Bronchial epithelial cell (primary cell): ENCODE measurements around the gene ACOT7. TPM values are rescaled to one million over a fixed set of nuclear protein-coding genes. Genes with fewer than 3 reads are reported as not detected.
A peak's percentile ranks its signal among the peaks of the same experiment; 100 is the strongest.
"Not testable (repeated sequence)": the region's sequence is repeated elsewhere in the genome, so short reads cannot be mapped to it uniquely, and the experiment has no call there.

ENCODE experiments used
- DNase-seq: peaks from one replicate; pipeline ENCODE4 v3.0.0-alpha.2; 2010; ENCODE audit warnings: low read depth
- FAIRE-seq: peaks from 2 replicates; lab custom pipeline; 2011; peaks lifted over from hg19 to GRCh38; lab: Jason Lieb, UNC
- H3K27me3 ChIP-seq: 2 replicates; pipeline ENCODE4 v1.5.1; 2011; ENCODE audit warnings: low read length; ENCODE audit not compliant: control insufficient read depth, insufficient read depth
- H3K36me3 ChIP-seq: 2 replicates; pipeline ENCODE4 v1.5.1; 2011; ENCODE audit warnings: low read length; ENCODE audit not compliant: control insufficient read depth, insufficient read depth
- H3K4me3 ChIP-seq: 2 replicates; pipeline ENCODE4 v1.5.1; 2011; ENCODE audit warnings: mild to moderate bottlenecking, low read depth, low read length, control low read depth
- total RNA-seq: library from RNA; depleted of rRNA; stranded (reverse); fragments of >200 nt; gene quantifications from 2 replicates; pipeline ENCODE4 v1.2.1, GENCODE V29; 2014
- TF ChIP-seq, protein P1 (sequence below): IDR thresholded peaks from 2 replicates; pipeline ENCODE4 v1.5.1; 2011; ENCODE audit warnings: mild to moderate bottlenecking, moderate library complexity, low read length, control low read depth, inconsistent platforms; ENCODE audit not compliant: insufficient read depth, severe bottlenecking

Gene ACOT7
- total RNA-seq, 1 donor from 2014 or later = 89.8 TPM

DNA sequence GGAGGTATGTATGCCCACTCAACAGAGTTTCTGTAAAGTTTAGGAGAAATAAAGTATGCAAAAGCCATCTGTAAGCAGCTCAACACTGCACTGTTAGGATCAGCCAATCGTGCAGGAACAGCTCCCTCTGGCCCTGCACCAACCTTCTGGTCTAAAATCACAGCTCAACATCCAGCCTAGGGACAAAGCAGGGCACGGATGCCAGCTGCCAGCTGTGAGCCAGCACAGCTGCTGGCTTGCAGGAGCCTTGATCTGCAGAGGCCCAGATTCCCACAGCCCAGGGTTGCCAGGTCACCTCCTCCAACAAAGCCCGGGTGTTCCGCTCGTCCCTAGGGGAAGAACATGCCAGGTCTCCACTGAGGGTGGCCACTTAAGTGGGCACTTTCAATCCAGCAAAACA, 8.6 kb downstream of the ACOT7 start:
- no peak for DNase-seq

DNA sequence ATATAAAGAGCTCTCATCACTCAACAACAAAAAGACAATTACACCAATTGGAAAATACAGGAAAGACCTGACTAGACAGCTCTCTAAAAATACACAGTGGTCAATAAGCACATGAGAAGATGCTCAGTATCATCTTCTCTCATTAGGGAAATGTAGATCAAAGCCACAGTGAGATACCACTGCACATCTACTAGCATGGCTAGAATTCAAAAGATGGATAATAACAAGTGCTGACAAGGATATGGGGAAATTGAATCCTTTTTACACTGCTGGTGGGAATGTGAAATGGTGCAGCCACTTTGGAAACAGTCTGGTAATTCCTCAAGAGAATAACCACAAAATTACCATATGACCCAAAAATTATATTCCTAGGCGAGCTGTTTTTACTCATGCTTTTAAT, 9.4 kb downstream of the ACOT7 start:
- no peak for DNase-seq
- FAIRE-seq = no peak

More for the DNA sequence above, 8.6 kb downstream of the ACOT7 start:
- H3K36me3 ChIP-seq = no peaks in the 10 kb centered on the region
- peak overlapping the region; percentile 46 for H3K4me3 ChIP-seq
- no peaks in the 10 kb centered on the region for H3K27me3 ChIP-seq
- no peak for FAIRE-seq
- TF ChIP-seq, protein P1, sequence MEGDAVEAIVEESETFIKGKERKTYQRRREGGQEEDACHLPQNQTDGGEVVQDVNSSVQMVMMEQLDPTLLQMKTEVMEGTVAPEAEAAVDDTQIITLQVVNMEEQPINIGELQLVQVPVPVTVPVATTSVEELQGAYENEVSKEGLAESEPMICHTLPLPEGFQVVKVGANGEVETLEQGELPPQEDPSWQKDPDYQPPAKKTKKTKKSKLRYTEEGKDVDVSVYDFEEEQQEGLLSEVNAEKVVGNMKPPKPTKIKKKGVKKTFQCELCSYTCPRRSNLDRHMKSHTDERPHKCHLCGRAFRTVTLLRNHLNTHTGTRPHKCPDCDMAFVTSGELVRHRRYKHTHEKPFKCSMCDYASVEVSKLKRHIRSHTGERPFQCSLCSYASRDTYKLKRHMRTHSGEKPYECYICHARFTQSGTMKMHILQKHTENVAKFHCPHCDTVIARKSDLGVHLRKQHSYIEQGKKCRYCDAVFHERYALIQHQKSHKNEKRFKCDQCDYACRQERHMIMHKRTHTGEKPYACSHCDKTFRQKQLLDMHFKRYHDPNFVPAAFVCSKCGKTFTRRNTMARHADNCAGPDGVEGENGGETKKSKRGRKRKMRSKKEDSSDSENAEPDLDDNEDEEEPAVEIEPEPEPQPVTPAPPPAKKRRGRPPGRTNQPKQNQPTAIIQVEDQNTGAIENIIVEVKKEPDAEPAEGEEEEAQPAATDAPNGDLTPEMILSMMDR = no peak

DNA sequence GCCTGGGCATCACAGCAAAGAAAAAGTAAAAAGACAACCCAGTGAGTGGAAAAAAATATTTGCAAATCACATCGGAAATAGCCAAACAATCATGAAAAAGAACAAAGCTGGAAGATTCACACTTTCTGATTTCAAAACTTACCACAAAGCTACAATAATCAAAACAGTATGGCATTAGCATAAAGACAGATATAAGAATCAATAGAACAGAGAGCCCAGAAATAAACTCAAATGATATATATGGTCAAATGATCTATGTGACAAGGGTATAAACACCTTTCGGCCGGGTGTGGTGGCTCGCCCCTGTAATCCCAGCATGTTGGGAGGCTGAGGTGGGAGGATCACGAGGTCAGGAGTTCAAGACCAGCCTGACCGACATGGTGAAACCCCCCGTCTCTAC, 13.5 kb downstream of the ACOT7 start:
- FAIRE-seq = no peak
- Histone ChIP-seq H3K36me3 (no peaks in the 10 kb centered on the region), H3K27me3 (no peaks in the 10 kb centered on the region), H3K4me3 (no peak overlapping the region)
- TF ChIP-seq, protein P1 = no peak
- no peak for DNase-seq

More for the DNA sequence above, 9.4 kb downstream of the ACOT7 start:
- Histone ChIP-seq H3K27me3 (no peaks in the 10 kb centered on the region), H3K4me3 (no peak overlapping the region), H3K36me3 (no peaks in the 10 kb centered on the region)
- TF ChIP-seq, protein P1 = no peak

DNA sequence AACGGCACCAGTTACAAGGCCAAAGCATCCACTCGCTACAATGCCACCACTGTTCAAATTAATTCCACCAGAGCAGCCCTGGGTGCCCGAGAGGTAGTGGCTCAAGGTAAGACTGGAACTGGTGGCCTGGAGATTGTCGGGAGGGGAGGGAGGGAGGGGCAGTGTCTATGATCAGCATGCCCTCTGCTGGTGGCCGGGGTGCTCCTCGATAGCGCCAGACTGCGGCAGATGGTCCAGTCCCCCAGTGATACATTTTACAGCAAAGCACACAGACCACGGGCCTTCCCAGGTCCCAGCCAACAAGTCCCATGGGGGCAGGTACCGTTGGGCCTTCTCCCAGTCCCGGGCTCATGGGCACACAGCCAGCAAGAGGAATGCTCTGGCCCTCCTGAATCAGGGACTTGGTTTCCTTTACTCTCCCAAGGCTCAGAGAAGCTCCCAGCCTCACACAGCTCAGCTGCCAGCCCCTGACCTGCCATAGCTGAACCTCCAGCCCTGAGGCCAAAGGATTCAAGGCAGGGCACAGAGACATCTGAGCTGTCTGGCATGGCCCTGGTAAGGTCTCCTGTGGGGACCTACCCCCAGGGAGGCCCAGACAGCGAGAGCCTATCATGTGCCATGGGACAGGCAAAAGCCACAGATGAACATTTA, 15.3 kb downstream of the ACOT7 start:
- no peaks in the 10 kb centered on the region for H3K27me3 ChIP-seq
- no peak for DNase-seq
- H3K36me3 ChIP-seq = no peaks in the 10 kb centered on the region
- TF ChIP-seq, protein P1 = no peak
- no peak for FAIRE-seq
- no peak overlapping the region for H3K4me3 ChIP-seq

DNA sequence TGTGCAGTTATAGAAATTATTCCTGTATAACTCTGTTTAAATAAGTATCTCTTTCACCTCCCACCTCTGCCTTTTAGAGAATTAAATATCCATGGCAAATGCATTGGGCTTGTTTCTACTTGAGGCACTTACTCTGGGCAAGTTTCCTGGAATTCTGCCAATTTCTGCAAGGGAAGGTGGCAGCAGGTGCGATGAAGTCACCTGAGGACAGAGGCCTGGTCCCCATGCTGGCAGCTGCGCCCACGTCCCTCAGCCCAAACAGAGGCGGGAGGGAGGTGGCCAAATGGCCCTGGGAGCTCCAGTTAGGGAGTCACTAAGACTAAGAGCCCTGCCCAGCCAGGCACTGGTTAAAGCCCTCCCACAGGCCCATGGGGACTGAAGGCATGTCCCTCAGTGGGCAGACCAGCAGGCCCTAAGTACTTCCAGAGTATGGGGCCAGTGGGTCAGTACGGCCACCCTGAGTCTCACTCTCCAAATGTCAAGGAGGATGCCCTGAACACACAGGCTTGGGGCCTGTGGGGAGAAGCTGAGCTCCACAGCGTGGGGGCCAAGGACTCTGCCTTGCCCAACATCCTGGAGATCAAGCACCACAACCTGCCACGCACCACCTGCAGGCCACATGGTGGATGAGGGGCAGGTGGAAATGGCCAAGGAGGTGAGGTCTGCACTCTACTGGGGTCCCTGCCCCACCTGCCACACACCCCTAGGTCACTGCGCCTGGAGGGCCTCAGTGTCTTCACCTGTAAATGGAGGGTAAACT, 19.4 kb downstream of the ACOT7 start:
- TF ChIP-seq, protein P1 = no peak
- DNase-seq (peak; percentile 74), FAIRE-seq (no peak)
- no peaks in the 10 kb centered on the region for H3K27me3 ChIP-seq
- H3K4me3 ChIP-seq = no peak overlapping the region
- no peaks in the 10 kb centered on the region for H3K36me3 ChIP-seq

DNA sequence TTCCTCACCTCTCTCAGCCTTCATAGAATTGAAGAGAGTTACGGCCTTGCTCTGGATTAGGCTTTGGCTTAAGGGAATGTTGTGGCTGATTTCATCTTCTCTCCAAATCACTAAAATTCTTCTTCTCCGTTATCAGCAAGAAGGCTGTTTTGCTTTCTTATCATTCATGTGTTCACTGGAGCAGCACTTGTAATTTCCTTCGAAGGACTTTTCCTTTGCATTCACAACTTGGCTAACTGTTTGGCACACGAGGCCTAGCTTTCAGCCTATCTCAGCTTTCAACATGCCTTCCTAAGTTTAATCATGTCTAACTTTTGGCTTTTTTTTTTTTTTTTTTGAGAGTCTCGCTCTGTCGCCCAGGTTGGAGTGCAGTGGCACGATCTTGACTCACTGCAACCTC, 21.3 kb downstream of the ACOT7 start:
- H3K27me3 ChIP-seq, H3K36me3 ChIP-seq, DNase-seq, H3K4me3 ChIP-seq, FAIRE-seq: not testable (repeated sequence)
